ENCODE measurements around the gene VGLL3. TPM values are rescaled to one million over a fixed set of nuclear protein-coding genes. Genes with fewer than 3 reads are reported as not detected.
A peak's percentile ranks its signal among the peaks of the same experiment; 100 is the strongest.
"Not testable (repeated sequence)": the region's sequence is repeated elsewhere in the genome, so short reads cannot be mapped to it uniquely, and the experiment has no call there.

Gene VGLL3
- total RNA-seq, 1 donor from 2014 or later = 0.13 TPM

- no peak for DNase-seq (ENCODE audit: low read depth, low spot score)
These were observed 1.3 kb downstream of the VGLL3 start for GRCh38 chr3:86989611-86990010.

GRCh38 chr3:86989006-86989405 is 1.9 kb downstream of the VGLL3 start:
- no peak for DNase-seq (ENCODE audit: low read depth, low spot score)

- DNase-seq (ENCODE audit: low read depth, low spot score) = peak; percentile 69
These were observed 2.7 kb downstream of the VGLL3 start for GRCh38 chr3:86988235-86988634.

DNA sequence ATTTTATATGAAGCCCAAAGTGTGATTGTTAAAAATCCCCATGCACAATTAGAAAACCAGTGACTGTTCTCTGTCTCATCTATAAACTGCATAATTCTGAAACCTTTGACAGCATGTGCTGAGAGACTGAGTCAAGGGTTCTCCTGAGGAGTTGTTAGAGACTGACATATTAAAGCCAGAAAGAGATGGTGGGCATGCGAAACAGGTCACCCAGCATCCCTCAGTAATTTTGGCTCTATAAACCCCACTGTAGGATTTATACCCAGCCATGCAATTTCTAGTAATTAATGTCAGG is 3.6 kb downstream of the VGLL3 start:
- DNase-seq (ENCODE audit: low read depth, low spot score) = no peak

DNA sequence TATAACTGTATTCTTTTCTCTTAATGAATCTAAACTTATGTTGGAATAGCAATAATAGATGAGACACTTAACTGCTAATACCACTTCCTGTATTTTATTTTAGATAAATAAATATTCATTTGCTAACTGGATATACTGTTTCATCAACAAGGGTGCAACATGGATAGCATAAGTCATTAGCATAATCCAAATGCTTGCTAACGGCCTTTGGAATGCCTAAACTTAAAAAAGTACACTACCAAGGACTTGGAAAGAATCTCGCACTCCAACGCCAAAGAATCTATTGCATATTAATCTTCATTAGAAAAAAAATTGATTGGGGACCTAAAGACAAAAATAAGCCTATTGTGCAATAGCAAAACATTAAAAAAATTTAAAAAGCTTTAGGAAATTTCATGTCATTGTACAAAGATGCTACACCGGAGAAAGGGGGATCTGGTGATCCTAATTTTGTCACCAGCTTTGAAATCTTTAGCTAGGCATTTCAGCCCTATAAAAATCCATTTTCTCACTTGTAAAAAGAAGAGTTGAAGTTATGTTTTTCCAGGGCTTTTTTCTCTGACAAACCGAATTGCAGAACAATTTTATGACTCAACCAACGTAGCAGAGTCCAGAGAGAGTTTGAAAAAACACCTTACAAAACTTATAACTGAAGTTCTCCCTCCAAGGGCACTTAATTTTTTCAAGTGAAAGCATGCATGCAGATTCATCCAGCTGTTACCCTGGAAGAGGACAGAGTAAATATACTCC is 4.1 kb downstream of the VGLL3 start:
- DNase-seq (ENCODE audit: low read depth, low spot score) = no peak

DNA sequence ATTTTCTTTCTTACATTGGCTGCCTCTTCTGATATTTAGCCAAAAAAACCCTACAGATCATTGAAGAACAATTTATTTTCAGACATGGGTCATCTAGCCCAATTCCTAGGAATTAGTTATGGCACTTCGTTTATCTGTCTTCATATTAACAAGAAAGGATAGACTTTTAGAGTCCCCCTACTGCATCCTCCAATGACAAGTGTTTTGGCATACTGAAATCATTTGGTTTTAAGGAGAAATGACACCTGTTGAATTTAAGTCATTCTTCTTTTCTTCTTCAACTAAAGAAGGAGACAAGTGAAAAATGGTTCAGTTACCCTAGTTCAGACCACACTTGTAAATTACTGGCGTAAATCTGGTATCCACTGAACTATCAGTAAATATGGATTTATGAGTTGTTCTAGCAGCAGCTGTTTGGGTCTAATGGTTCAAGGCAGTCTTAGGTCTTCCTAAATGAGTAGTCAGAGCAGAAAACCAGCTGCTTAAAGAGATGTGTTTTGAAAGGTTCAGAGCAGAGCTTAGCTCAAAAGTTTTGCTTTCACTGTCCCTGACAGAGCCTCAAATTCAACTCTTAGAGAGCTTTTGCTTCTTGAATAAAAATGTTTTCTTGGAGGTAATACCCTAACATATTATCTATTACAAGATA is 5.6 kb downstream of the VGLL3 start:
- no peak for DNase-seq (ENCODE audit: low read depth, low spot score)

- no peak for DNase-seq (ENCODE audit: low read depth, low spot score)
These were observed 6.7 kb downstream of the VGLL3 start for GRCh38 chr3:86984271-86984670.

GRCh38 chr3:86982883-86983282 is 8.1 kb downstream of the VGLL3 start:
- no peak for DNase-seq (ENCODE audit: low read depth, low spot score)

- no peak for DNase-seq (ENCODE audit: low read depth, low spot score)
These were observed 12.8 kb downstream of the VGLL3 start for GRCh38 chr3:86978111-86978551.

- DNase-seq (ENCODE audit: low read depth, low spot score) = no peak
These were observed 14.7 kb downstream of the VGLL3 start for GRCh38 chr3:86976219-86976618.

DNA sequence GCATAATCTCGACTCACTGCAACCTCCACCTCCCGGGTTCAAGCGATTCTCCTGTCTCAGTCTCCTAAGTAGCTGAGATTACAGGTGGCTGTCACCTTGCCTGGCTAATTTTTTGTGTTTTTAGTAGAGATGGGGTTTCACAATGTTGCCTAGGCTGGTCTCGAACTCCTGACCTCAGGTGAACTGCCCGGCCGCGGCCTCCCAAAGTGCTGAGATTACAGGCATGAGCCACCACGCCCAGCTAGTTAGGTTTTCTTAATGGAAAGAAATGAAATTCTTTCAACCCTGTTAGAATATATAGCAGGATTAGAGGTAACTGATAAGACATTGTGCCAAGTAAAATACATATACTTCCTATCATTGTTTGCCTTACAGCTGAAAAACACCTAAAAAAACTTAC is 16.8 kb downstream of the VGLL3 start:
- not testable (repeated sequence) for DNase-seq (ENCODE audit: low read depth, low spot score)

GRCh38 chr3:86973440-86973839 is 17.5 kb downstream of the VGLL3 start:
- DNase-seq (ENCODE audit: low read depth, low spot score) = no peak

GRCh38 chr3:86969500-86970189 is 21.3 kb downstream of the VGLL3 start:
- peak; percentile 22 for DNase-seq (ENCODE audit: low read depth, low spot score)

DNA sequence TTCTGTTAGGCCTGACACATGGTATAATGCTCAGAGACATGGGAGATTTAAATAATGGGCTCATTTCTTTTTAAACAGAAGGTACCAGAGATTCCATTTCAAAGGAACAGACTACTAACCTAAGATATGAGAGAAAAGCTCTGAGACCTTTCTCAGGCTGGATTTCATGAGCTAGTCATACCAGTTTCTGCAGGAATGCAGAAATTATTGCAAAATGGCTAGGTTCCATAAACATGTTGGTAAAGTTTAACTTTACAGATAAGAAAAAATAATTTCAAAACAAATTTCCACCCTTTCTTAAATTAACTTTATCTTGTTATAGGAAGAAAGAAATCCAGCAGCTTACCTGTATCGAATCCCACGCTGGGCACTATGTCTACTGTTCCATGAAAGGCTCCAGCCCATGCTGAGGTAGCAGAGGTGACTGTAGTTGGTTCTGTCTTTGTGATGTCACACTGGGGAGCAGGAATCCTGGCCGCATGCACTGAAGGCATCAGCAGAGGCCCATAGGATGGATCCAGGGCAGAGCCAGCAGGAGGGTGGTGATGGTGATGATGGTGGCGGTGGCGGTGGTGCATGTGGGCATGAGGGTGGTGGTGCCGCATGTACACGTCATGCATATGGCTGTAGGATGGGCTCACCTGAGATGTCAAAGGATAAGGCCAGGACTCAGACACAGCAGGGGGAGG is 22.6 kb downstream of the VGLL3 start:
- DNase-seq (ENCODE audit: low read depth, low spot score) = no peak

DNA sequence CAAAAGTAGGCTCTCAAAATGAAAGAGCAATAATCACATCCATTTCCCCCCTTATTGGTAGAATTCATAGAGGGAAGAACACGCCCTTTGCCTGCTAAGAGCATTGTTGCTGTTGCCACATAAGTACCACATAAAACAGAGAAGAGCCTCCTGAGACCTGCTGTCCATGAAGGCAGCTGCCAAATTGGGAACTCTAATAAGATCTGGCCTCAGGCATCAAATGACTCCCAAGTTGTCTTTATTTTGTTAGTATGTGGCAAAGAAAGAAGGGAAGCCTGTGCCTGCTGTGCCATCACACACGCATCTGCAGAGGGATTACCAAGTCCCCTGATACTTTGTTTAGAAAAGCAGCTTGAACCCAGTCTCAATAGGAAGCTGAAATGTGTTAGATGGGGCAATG is 23.9 kb downstream of the VGLL3 start:
- no peak for DNase-seq (ENCODE audit: low read depth, low spot score)

GRCh38 chr3:86965166-86965565 is 25.8 kb downstream of the VGLL3 start:
- no peak for DNase-seq (ENCODE audit: low read depth, low spot score)

- DNase-seq (ENCODE audit: low read depth, low spot score) = no peak
These were observed 27.3 kb downstream of the VGLL3 start for GRCh38 chr3:86963611-86964010.

- no peak for DNase-seq (ENCODE audit: low read depth, low spot score)
These were observed 29.7 kb downstream of the VGLL3 start for GRCh38 chr3:86961297-86961696.

DNA sequence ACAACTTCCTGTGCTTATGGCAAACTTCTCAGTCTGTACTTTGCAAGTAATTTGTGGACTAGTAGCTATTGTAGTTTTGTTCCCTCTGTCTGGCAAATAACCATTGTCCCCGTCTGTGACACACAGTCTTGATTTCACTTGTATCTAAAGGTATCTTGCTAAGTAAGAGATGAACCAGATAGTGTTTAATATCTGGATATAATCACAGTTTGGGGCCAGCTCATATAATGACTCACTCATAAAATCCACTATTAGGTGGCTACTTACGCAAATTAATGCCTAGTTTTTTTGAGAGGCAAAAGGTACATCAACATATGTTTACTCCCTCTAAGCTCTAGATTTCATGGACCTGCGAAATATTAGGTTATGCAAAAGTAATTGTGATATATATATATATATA is 30.4 kb downstream of the VGLL3 start:
- no peak for DNase-seq (ENCODE audit: low read depth, low spot score)

GRCh38 chr3:86958534-86958933 is 32.4 kb downstream of the VGLL3 start:
- DNase-seq (ENCODE audit: low read depth, low spot score) = no peak

DNA sequence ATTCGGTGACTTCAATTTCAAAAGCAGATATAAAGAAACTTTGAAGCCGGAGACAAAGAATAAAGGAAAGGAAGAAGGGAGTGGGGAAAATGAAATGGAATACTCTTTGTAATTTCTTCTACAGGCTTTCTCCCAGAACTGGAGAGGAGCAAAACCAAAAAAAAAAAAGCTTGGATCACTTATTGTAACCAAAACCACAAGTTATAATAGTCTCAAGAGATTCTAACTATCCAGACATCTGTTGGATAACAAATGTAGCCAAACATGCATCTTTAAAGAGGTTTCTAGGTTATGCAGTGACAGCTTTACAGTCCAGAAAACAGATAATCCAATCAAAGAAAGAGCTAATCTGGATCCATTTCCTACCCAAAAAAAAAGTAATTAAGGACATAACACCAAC is 36.2 kb downstream of the VGLL3 start:
- DNase-seq (ENCODE audit: low read depth, low spot score) = no peak

- DNase-seq (ENCODE audit: low read depth, low spot score) = no peak
These were observed 36.7 kb downstream of the VGLL3 start for GRCh38 chr3:86954226-86954625.
